Glutamatergic neuron (in vitro differentiated cells): ENCODE data around the gene MESP2. TPM values are rescaled to one million over a fixed set of nuclear protein-coding genes. Genes with fewer than 3 reads are reported as not detected.

ENCODE experiments used
- DNase-seq: peaks from one replicate; pipeline ENCODE4 v3.0.0; 2022
- H3K27ac Mint-ChIP-seq: one replicate; pipeline ENCODE4 v1.8.0; 2020; ENCODE audit warnings: mild to moderate bottlenecking, mixed read lengths, inconsistent platforms; ENCODE audit not compliant: unreplicated experiment
- H3K27me3 Mint-ChIP-seq: one replicate; pipeline ENCODE4 v1.8.0; 2020; ENCODE audit warnings: mild to moderate bottlenecking, moderate library complexity, mixed read lengths, inconsistent platforms; ENCODE audit not compliant: unreplicated experiment
- H3K36me3 Mint-ChIP-seq: one replicate; pipeline ENCODE4 v1.8.0; 2020; ENCODE audit warnings: mild to moderate bottlenecking, mixed read lengths, inconsistent platforms; ENCODE audit not compliant: unreplicated experiment
- H3K4me1 Mint-ChIP-seq: one replicate; pipeline ENCODE4 v1.8.0; 2020; ENCODE audit warnings: mild to moderate bottlenecking, low read depth, mixed read lengths, inconsistent platforms; ENCODE audit not compliant: unreplicated experiment
- H3K4me3 Mint-ChIP-seq: one replicate; pipeline ENCODE4 v1.8.0; 2020; ENCODE audit warnings: mild to moderate bottlenecking, mixed read lengths, inconsistent platforms; ENCODE audit not compliant: unreplicated experiment
- H3K9me3 Mint-ChIP-seq: one replicate; pipeline ENCODE4 v1.8.0; 2020; ENCODE audit warnings: mild to moderate bottlenecking, moderate library complexity, mixed read lengths, inconsistent platforms; ENCODE audit not compliant: unreplicated experiment
- total RNA-seq: library from RNA; stranded (reverse); fragmentation: NEBNext Ultra II Directional; extraction: Animal tissue kit (Norgen Biotek cat#: 25700); gene quantifications from one replicate; pipeline ENCODE4 v1.2.1, GENCODE V29; 2021; ENCODE audit not compliant: unreplicated experiment
- TF ChIP-seq, protein P1 (sequence below): fragments of 200-600 bp; sonication (generic); IDR thresholded peaks from one replicate; pipeline ENCODE4 v1.5.0; 2021; ENCODE audit not compliant: partially characterized antibody, unreplicated experiment

MESP2 gene
- total RNA-seq, 1 donor from 2014 or later = not detected

- Mint-ChIP-seq H3K4me1 (no peaks in the 10 kb centered on the region), H3K36me3 (peaks cover 5% of the 10 kb centered on the region), H3K27me3 (peaks cover 6% of the 10 kb centered on the region), H3K4me3 (no peak overlapping the region), H3K9me3 (peaks cover 7% of the 10 kb centered on the region), H3K27ac (no peak overlapping the region)
- DNase-seq = no peak
- TF ChIP-seq, protein P1, sequence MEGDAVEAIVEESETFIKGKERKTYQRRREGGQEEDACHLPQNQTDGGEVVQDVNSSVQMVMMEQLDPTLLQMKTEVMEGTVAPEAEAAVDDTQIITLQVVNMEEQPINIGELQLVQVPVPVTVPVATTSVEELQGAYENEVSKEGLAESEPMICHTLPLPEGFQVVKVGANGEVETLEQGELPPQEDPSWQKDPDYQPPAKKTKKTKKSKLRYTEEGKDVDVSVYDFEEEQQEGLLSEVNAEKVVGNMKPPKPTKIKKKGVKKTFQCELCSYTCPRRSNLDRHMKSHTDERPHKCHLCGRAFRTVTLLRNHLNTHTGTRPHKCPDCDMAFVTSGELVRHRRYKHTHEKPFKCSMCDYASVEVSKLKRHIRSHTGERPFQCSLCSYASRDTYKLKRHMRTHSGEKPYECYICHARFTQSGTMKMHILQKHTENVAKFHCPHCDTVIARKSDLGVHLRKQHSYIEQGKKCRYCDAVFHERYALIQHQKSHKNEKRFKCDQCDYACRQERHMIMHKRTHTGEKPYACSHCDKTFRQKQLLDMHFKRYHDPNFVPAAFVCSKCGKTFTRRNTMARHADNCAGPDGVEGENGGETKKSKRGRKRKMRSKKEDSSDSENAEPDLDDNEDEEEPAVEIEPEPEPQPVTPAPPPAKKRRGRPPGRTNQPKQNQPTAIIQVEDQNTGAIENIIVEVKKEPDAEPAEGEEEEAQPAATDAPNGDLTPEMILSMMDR = no peak
These were observed 44.8 kb downstream of the MESP2 start for GRCh38 chr15:89820666-89821611.

DNA sequence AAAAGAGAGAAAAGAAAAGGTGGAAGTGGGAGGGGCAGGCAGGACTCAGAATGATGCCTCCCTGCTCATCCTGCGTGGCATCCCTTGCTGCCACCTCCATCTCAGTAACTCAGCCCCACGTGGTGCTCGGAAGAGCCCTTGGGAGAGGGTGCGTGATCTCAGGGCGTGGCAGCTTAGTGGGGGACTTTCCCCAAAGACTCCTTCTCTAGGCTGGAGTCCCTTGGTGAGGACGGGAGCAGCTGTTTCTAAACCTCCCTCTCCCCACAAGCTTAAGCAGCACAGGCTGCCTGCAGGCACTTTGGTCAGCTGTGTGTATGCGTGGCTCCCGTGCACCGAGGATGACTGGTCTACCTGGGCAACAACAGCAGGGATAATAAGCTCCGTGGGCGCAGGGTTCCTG, 45.9 kb downstream of the MESP2 start:
- TF ChIP-seq, protein P1 = no peak
- Mint-ChIP-seq H3K27ac (no peak overlapping the region), H3K4me1 (no peaks in the 10 kb centered on the region), H3K27me3 (peaks cover 3% of the 10 kb centered on the region), H3K4me3 (no peak overlapping the region), H3K9me3 (peaks cover 5% of the 10 kb centered on the region), H3K36me3 (no peaks in the 10 kb centered on the region)
- DNase-seq = no peak

DNA sequence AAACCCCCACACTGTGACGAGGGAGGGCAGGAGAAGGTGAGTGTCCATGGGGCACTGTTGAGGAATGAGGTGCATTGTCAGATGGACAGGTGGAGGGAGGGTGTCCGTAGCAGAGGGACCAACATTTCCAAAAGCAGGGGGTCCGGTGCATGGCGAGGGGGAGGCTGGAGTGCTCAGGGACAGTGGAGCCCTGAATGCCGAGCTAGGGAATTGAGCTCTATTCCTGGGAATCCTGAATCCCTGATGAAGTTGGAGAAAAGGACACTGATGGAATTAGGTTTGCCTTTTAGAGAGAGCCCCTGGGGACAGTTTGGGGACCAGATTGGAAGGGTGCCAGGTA, 46.4 kb downstream of the MESP2 start:
- Mint-ChIP-seq H3K4me1 (no peaks in the 10 kb centered on the region), H3K27me3 (peaks cover 3% of the 10 kb centered on the region), H3K9me3 (peaks cover 5% of the 10 kb centered on the region), H3K27ac (no peak overlapping the region), H3K4me3 (no peak overlapping the region), H3K36me3 (no peaks in the 10 kb centered on the region)
- TF ChIP-seq, protein P1 = no peak
- no peak for DNase-seq

DNA sequence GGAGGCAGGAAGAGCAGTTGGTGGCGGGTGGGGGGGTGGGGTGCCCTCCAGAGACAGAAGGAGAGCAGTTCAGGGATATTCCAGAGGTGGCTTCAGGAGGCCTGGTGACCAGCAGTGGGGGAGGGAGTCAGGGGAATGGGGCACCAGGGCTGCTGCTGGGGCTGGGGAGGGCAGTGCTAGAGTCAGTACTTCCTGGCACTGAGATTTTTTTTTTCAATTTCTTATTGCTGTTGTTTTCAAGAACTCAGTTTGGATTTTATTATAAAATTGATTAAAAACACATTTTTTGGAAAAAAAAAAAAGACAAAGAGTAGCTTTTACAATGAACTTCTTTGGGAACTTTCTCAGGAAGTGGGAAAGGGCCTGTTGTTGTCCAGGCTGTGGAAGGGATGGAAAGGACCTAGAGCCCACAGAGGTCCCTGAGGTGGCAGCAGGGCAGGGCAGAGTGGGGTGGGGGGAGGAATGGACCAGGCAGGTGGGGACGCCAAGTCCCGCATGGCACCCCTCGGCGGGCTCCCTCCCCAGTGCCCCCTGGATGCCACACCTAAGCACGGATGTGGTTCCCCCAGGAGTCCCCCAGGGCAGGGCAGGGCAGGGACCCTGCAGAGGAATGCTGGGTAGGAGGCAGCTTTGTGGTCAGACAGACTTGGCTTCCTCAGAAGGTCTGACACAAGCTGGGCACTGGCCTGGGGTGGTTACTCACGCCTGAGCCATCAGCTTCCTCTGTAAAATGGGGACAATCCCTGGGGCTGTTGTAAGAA, 47.0 kb downstream of the MESP2 start:
- H3K27me3 Mint-ChIP-seq = peaks cover 3% of the 10 kb centered on the region
- no peak for DNase-seq
- H3K36me3 Mint-ChIP-seq = no peaks in the 10 kb centered on the region
- peaks cover 5% of the 10 kb centered on the region for H3K9me3 Mint-ChIP-seq
- H3K4me1 Mint-ChIP-seq = no peaks in the 10 kb centered on the region
- TF ChIP-seq, protein P1 = no peak
- H3K4me3 Mint-ChIP-seq = no peak overlapping the region
- no peak overlapping the region for H3K27ac Mint-ChIP-seq
